H9 (cell line): Measurements from ENCODE around the gene TMEM41A. TPM values are rescaled to one million over a fixed set of nuclear protein-coding genes. Genes with fewer than 3 reads are reported as not detected.

Experiments
- DNase-seq: peaks from one replicate; pipeline ENCODE4 v3.0.0-alpha.2; 2017
- H2AFZ ChIP-seq: one replicate; pipeline ENCODE4 v1.6.1; 2013; ENCODE audit warnings: mild to moderate bottlenecking, low read length, control low read depth, moderate library complexity
- H2AK5ac ChIP-seq: 2 replicates; pipeline ENCODE4 v1.6.1; 2013; ENCODE audit warnings: low read length, control low read depth, mixed read lengths; ENCODE audit not compliant: insufficient read length
- H2BK120ac ChIP-seq: one replicate; pipeline ENCODE4 v1.6.1; 2013; ENCODE audit warnings: low read depth, mild to moderate bottlenecking, low read length, control low read depth, inconsistent platforms; ENCODE audit not compliant: poor library complexity, severe bottlenecking
- H2BK12ac ChIP-seq: 2 replicates; pipeline ENCODE4 v1.6.1; 2013; ENCODE audit warnings: low read length, control low read depth, mixed read lengths, low read depth; ENCODE audit not compliant: insufficient read length
- H2BK15ac ChIP-seq: 2 replicates; pipeline ENCODE4 v1.6.1; 2013; ENCODE audit warnings: low read depth, low read length, control low read depth
- H2BK20ac ChIP-seq: one replicate; pipeline ENCODE4 v1.6.1; 2013; ENCODE audit warnings: low read depth, mild to moderate bottlenecking, low read length, control low read depth, inconsistent platforms; ENCODE audit not compliant: poor library complexity, severe bottlenecking
- H2BK5ac ChIP-seq: 2 replicates; pipeline ENCODE4 v1.6.1; 2013; ENCODE audit warnings: low read length, control low read depth, mixed read lengths; ENCODE audit not compliant: insufficient read length
- H3K14ac ChIP-seq: 2 replicates; pipeline ENCODE4 v1.6.1; 2013; ENCODE audit warnings: low read length, control low read depth; ENCODE audit not compliant: insufficient read depth
- H3K18ac ChIP-seq: 2 replicates; pipeline ENCODE4 v1.6.1; 2013; ENCODE audit warnings: low read depth, mild to moderate bottlenecking, mixed read lengths, low read length, control low read depth; ENCODE audit not compliant: insufficient read length
- H3K23ac ChIP-seq: 2 replicates; pipeline ENCODE4 v1.6.1; 2013; ENCODE audit warnings: low read length, control low read depth, mixed read lengths, low read depth; ENCODE audit not compliant: insufficient read length
- H3K23me2 ChIP-seq: 2 replicates; pipeline ENCODE4 v1.6.1; 2013; ENCODE audit warnings: low read depth, mild to moderate bottlenecking, mixed read lengths, low read length, control low read depth; ENCODE audit not compliant: insufficient read length, poor library complexity, severe bottlenecking
- H3K27ac ChIP-seq: 2 replicates; pipeline ENCODE4 v1.5.1; 2013; ENCODE audit warnings: low read length, control low read depth, mixed read lengths, low read depth; ENCODE audit not compliant: insufficient read length
- H3K27me3 ChIP-seq: 2 replicates; pipeline ENCODE4 v1.6.1; 2013; ENCODE audit warnings: low read length, control low read depth, inconsistent platforms; ENCODE audit not compliant: insufficient read depth
- H3K4ac ChIP-seq: 2 replicates; pipeline ENCODE4 v1.6.1; 2013; ENCODE audit warnings: low read depth, mild to moderate bottlenecking, control low read depth, inconsistent platforms, low read length, moderate library complexity
- H3K4me1 ChIP-seq: 2 replicates; pipeline ENCODE4 v1.6.1; 2013; ENCODE audit warnings: low read length, control low read depth, inconsistent platforms; ENCODE audit not compliant: insufficient read depth
- H3K4me2 ChIP-seq: 2 replicates; pipeline ENCODE4 v1.6.1; 2013; ENCODE audit warnings: low read length, control low read depth, mixed read lengths; ENCODE audit not compliant: insufficient read length, insufficient read depth
- H3K56ac ChIP-seq: 2 replicates; pipeline ENCODE4 v1.6.1; 2013; ENCODE audit warnings: low read depth, mild to moderate bottlenecking, mixed read lengths, low read length, control low read depth; ENCODE audit not compliant: insufficient read length
- H3K79me1 ChIP-seq: 2 replicates; pipeline ENCODE4 v1.6.1; 2013; ENCODE audit warnings: low read depth, mild to moderate bottlenecking, moderate library complexity, low read length, control low read depth, inconsistent platforms; ENCODE audit not compliant: insufficient read depth, poor library complexity, severe bottlenecking
- H3K79me2 ChIP-seq: 2 replicates; pipeline ENCODE4 v1.6.1; 2013; ENCODE audit warnings: low read length, control low read depth, inconsistent platforms; ENCODE audit not compliant: insufficient read depth
- H3K9ac ChIP-seq: 2 replicates; pipeline ENCODE4 v1.6.1; 2013; ENCODE audit warnings: low read length, control low read depth, mixed read lengths; ENCODE audit not compliant: insufficient read length; ENCODE audit errors: extremely low read depth
- H3K9me3 ChIP-seq: one replicate; pipeline ENCODE4 v1.6.1; 2013; ENCODE audit warnings: low read depth, low read length, inconsistent platforms; ENCODE audit not compliant: control insufficient read depth
- H3T11ph ChIP-seq: one replicate; pipeline ENCODE4 v1.6.1; 2013; ENCODE audit warnings: mild to moderate bottlenecking, low read length, control low read depth, inconsistent platforms
- H4K20me1 ChIP-seq: one replicate; pipeline ENCODE4 v1.6.1; 2013; ENCODE audit not compliant: control insufficient read depth, insufficient read length, insufficient read depth
- H4K5ac ChIP-seq: 2 replicates; pipeline ENCODE4 v1.6.1; 2013; ENCODE audit warnings: low read depth, mild to moderate bottlenecking, mixed read lengths, low read length, control low read depth; ENCODE audit not compliant: insufficient read length
- H4K8ac ChIP-seq: replicated peaks from 2 replicates; pipeline ENCODE4 v1.6.1; 2013; ENCODE audit warnings: low read length, control low read depth, mixed read lengths, low read depth; ENCODE audit not compliant: insufficient read length
- H4K91ac ChIP-seq: 2 replicates; pipeline ENCODE4 v1.6.1; 2013; ENCODE audit warnings: low read depth, mild to moderate bottlenecking, moderate library complexity, mixed read lengths, low read length, control low read depth; ENCODE audit not compliant: insufficient read length
- H3K27ac Mint-ChIP-seq, 3 experiments: 2 replicates in 2 of 3; 3 replicates in 1 of 3; pipeline ENCODE4 v1.8.0; 2020 to 2021; ENCODE audit warnings: mixed read lengths in 3 of 3, mild to moderate bottlenecking in 1 of 3, moderate library complexity in 1 of 3
- H3K27me3 Mint-ChIP-seq: 2 replicates; pipeline ENCODE4 v1.8.0; 2021; ENCODE audit warnings: low read depth, mild to moderate bottlenecking, moderate library complexity, mixed read lengths
- H3K36me3 Mint-ChIP-seq, 3 experiments: 2 replicates in 2 of 3; 3 replicates in 1 of 3; pipeline ENCODE4 v1.8.0; 2020 to 2021; ENCODE audit warnings: low read depth in 3 of 3, mixed read lengths in 3 of 3; ENCODE audit not compliant: insufficient read depth in 1 of 3
- H3K4me1 Mint-ChIP-seq, 2 experiments: 2 replicates each; pipeline ENCODE4 v1.8.0; 2020; ENCODE audit warnings: mixed read lengths in 2 of 2
- H3K4me3 Mint-ChIP-seq, 2 experiments: 2 replicates in 1 of 2; 3 replicates in 1 of 2; pipeline ENCODE4 v1.8.0; 2020 to 2021; ENCODE audit warnings: mild to moderate bottlenecking in 2 of 2, mixed read lengths in 2 of 2, moderate library complexity in 1 of 2
- H3K9me3 Mint-ChIP-seq, 2 experiments: 2 replicates in 1 of 2; 3 replicates in 1 of 2; pipeline ENCODE4 v1.8.0; 2020; ENCODE audit warnings: mild to moderate bottlenecking in 2 of 2, mixed read lengths in 2 of 2, moderate library complexity in 1 of 2
- CTCF ChIP-seq: fragments of 200-600 bp; sonication (generic); conservative IDR thresholded peaks from 3 replicates; pipeline ENCODE4 v1.8.0; 2021; ENCODE audit warnings: antibody characterized with exemption, mild to moderate bottlenecking
- WGBS: extraction: QIAGEN DNeasy Blood & Tissue Kit; methylation state at CpG from one replicate; pipeline ENCODE4 v1.1.7; 2013; ENCODE audit warnings: missing lambda C conversion rate, low lambda C conversion rate, mixed read lengths; ENCODE audit not compliant: insufficient read length; ENCODE audit errors: extremely low coverage; 5-methylcytosine and 5-hydroxymethylcytosine counted together
- total RNA-seq: library from RNA; stranded (reverse); gene quantifications from 2 replicates; pipeline ENCODE4 v1.2.1, GENCODE V29; 2021

The TMEM41A gene
- total RNA-seq, 1 experiment from 2014 or later = 23.9 TPM

GRCh38 chr3:185460309-185460708 lies 38.5 kb downstream of the TMEM41A start:
- Histone ChIP-seq H2BK120ac (no peak overlapping the region), H4K8ac (no peak overlapping the region), H3K4ac (no peak overlapping the region), H2AK5ac (no peak overlapping the region), H2BK12ac (no peak overlapping the region), H2BK5ac (no peak overlapping the region), H3K14ac (no peak overlapping the region), H3K23me2 (no peaks in the 10 kb centered on the region), H3K23ac (no peak overlapping the region), H3K18ac (no peak overlapping the region), H3K9ac (no peak overlapping the region), H3K79me1 (no peaks in the 10 kb centered on the region), H3K4me1 (no peaks in the 10 kb centered on the region), H3K27me3 (no peaks in the 10 kb centered on the region), H4K20me1 (no peaks in the 10 kb centered on the region), H2BK15ac (no peak overlapping the region), H4K91ac (no peak overlapping the region), H2BK20ac (no peak overlapping the region), H3K56ac (no peak overlapping the region), H3K9me3 (no peaks in the 10 kb centered on the region), H2AFZ (no peak overlapping the region), H3K4me2 (no peak overlapping the region), H4K5ac (no peak overlapping the region), H3K79me2 (no peaks in the 10 kb centered on the region), H3T11ph (no peak overlapping the region), H3K27ac (no peak overlapping the region)
- no peak overlapping the region for H3K4me3 Mint-ChIP-seq
- no peak for TF ChIP-seq CTCF
- H3K36me3 Mint-ChIP-seq = no peaks in the 10 kb centered on the region
- H3K9me3 Mint-ChIP-seq = no peaks in the 10 kb centered on the region; a peak in 1 of 5 replicates
- no peak for DNase-seq
- WGBS = no CpG with 5 or more reads among the region's 5 CpGs
- no peak overlapping the region for H3K27ac Mint-ChIP-seq
- H3K4me1 Mint-ChIP-seq = peaks cover 0 to 2% of the 10 kb centered on the region in 2 experiments; a peak in 1 of 4 replicates
- H3K27me3 Mint-ChIP-seq = no peaks in the 10 kb centered on the region
